Gastrocnemius medialis (tissue), 4 donors: Measurements from ENCODE around the gene ARHGAP15. TPM values are rescaled to one million over a fixed set of nuclear protein-coding genes. Genes with fewer than 3 reads are reported as not detected.

Experiments used
- ATAC-seq, 2 donors: fragments of 150-250 bp; one replicate each; pipeline ENCODE4 v1.9.1; 2016
- DNase-seq, 2 donors: peaks; one replicate each; pipeline ENCODE4 v3.0.0-alpha.2; 2019
- H3K27ac ChIP-seq, 4 donors: fragments of 200-600 bp; sonication (generic); 1 replicate in 1 of 4; 2 replicates in 3 of 4; pipeline ENCODE4 v1.5.1; 2016 to 2018; ENCODE audit warnings: mild to moderate bottlenecking in 2 of 4, moderate library complexity in 1 of 4
- H3K27me3 ChIP-seq, 3 donors: fragments of 200-600 bp; sonication (generic) in 2 of 3; 1 replicate in 1 of 3; 2 replicates in 2 of 3; pipeline versions ENCODE4 v1.5.1 to v1.6.0; 2016 to 2019; ENCODE audit warnings: mild to moderate bottlenecking in 1 of 3, moderate library complexity in 1 of 3
- H3K36me3 ChIP-seq, 2 donors: fragments of 200-600 bp; sonication (generic) in 1 of 2; one replicate each; pipeline ENCODE4 v1.5.1; 2017 to 2018
- H3K4me1 ChIP-seq, 2 donors: fragments of 200-600 bp; sonication (generic) in 1 of 2; one replicate each; pipeline ENCODE4 v1.5.1; 2016 to 2017; ENCODE audit warnings: mild to moderate bottlenecking in 2 of 2
- H3K4me3 ChIP-seq, 4 donors: fragments of 200-600 bp; sonication (generic) in 3 of 4; 1 replicate in 1 of 4; 2 replicates in 3 of 4; pipeline ENCODE4 v1.5.1; 2016 to 2019; ENCODE audit warnings: mild to moderate bottlenecking in 2 of 4
- H3K9me3 ChIP-seq, 3 donors: fragments of 200-600 bp; sonication (generic) in 2 of 3; 1 replicate in 1 of 3; 2 replicates in 2 of 3; pipeline ENCODE4 v1.5.1; 2016 to 2019
- POLR2A ChIP-seq, 2 donors: fragments of 450-650 bp; IDR thresholded peaks; one replicate each; pipeline ENCODE4 v1.6.1; 2017; ENCODE audit warnings: antibody characterized with exemption in 2 of 2, mild to moderate bottlenecking in 2 of 2, moderate library complexity in 2 of 2
- in situ Hi-C, 4 donors: fragments of 200-750 bp; cut with MboI; loops; one replicate each; pipeline versions ENCODE4 v1.15.0 to v1.8.0; 2017; ENCODE audit warnings: low sequenced_read_pairs in 4 of 4
- intact Hi-C: fragments of 100-400 bp; cut with DNase I; formaldehyde crosslinking; loops from one replicate; pipeline ENCODE4 v1.15.1; 2023; ENCODE audit warnings: low total_unique reads
- total RNA-seq, 4 donors: library from RNA; depleted of rRNA; stranded (reverse); fragments of >200 nt; gene quantifications; one replicate each; pipeline versions ENCODE4 v1.1.0 to v1.2.3, GENCODE V29; 2016
- TF ChIP-seq, protein P1 (sequence below), 5 experiments: fragments of 450-650 bp in 3 of 5; fragments of 200-600 bp in 2 of 5; sonication (generic) in 2 of 5; IDR thresholded peaks in 4 of 5; conservative IDR thresholded peaks in 1 of 5; 1 replicate in 4 of 5; 2 replicates in 1 of 5; pipeline ENCODE4 v1.5.1; 2016 to 2019; ENCODE audit warnings: antibody characterized with exemption in 5 of 5, mild to moderate bottlenecking in 3 of 5, moderate library complexity in 3 of 5

ARHGAP15 gene
- total RNA-seq, 4 donors from 2014 or later: 1.2 to 3.2 (median 1.3) TPM; not detected in 1

- Histone ChIP-seq H3K27me3 (no peaks in the 10 kb centered on the region), H3K9me3 (no peaks in the 10 kb centered on the region), H3K4me3 (no peak overlapping the region), H3K36me3 (no peaks in the 10 kb centered on the region), H3K27ac (no peak overlapping the region), H3K4me1 (no peaks in the 10 kb centered on the region)
- in situ Hi-C loops: no loop called here
- intact Hi-C loops: no loop called here
- TF ChIP-seq, protein P1, sequence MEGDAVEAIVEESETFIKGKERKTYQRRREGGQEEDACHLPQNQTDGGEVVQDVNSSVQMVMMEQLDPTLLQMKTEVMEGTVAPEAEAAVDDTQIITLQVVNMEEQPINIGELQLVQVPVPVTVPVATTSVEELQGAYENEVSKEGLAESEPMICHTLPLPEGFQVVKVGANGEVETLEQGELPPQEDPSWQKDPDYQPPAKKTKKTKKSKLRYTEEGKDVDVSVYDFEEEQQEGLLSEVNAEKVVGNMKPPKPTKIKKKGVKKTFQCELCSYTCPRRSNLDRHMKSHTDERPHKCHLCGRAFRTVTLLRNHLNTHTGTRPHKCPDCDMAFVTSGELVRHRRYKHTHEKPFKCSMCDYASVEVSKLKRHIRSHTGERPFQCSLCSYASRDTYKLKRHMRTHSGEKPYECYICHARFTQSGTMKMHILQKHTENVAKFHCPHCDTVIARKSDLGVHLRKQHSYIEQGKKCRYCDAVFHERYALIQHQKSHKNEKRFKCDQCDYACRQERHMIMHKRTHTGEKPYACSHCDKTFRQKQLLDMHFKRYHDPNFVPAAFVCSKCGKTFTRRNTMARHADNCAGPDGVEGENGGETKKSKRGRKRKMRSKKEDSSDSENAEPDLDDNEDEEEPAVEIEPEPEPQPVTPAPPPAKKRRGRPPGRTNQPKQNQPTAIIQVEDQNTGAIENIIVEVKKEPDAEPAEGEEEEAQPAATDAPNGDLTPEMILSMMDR (IDR thresholded peaks at IDR 0.05 in 4 of 5, conservative IDR thresholded peaks at IDR 0.05 in 1 of 5): no peak
- TF ChIP-seq POLR2A (IDR thresholded peaks at IDR 0.05): no peak
- DNase-seq (no peak), ATAC-seq (no peak)
Measured at GRCh38 chr2:143246246-143246645, 117.0 kb downstream of the ARHGAP15 start.

DNA sequence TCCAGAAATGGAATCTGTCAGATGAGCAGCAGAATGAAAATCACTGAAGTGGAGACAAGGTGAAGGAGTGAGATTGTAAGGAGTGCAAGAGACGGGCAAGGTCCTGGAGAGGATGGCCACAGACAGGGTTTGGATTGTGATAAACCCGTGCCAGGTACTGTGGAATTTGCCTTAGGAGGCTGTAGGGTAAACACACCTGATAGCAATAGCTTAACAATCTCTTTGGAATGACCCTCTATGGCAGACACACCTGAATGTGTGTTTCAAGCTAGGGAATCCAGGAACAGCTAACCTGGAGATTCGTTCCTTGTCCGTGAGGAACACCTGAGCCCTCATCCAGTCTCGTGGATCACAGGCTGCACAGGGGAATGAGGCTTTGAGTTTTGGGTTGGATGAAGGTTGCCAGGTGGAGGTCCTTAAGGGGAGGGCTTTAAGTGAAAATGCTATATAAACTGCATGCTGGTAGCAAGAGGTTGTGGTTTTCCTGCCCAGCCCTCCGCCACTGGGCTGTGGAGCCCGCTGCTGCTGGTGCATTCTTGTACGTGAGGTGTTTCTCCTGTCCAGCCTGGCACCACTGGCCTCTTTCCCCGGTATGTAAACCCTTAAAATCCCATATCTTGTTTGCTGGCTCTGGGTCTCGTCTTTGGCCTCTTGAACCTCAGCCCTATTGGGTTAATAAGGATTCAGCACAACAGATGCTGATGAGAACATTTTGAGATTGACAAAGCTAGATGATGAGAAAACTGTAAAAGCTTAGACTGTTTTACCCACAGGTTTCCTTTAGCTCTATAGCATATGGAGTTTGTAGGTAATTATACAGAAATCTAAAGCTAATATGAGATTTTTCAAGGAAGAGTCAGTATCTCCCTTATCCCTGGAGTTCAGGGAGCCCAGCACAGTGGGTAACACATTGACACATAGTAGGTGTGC is 117.9 kb downstream of the ARHGAP15 start:
- H3K36me3 ChIP-seq: no peaks in the 10 kb centered on the region
- H3K4me1 ChIP-seq: no peaks in the 10 kb centered on the region
- TF ChIP-seq, protein P1 (IDR thresholded peaks at IDR 0.05 in 4 of 5, conservative IDR thresholded peaks at IDR 0.05 in 1 of 5): no peak
- TF ChIP-seq POLR2A (IDR thresholded peaks at IDR 0.05): no peak
- no peaks in the 10 kb centered on the region for H3K27me3 ChIP-seq
- DNase-seq: no peak
- H3K9me3 ChIP-seq: no peaks in the 10 kb centered on the region
- in situ Hi-C loops: no loop called here
- H3K4me3 ChIP-seq: no peak overlapping the region
- intact Hi-C loops: no loop called here
- no peak for ATAC-seq
- H3K27ac ChIP-seq: no peak overlapping the region

DNA sequence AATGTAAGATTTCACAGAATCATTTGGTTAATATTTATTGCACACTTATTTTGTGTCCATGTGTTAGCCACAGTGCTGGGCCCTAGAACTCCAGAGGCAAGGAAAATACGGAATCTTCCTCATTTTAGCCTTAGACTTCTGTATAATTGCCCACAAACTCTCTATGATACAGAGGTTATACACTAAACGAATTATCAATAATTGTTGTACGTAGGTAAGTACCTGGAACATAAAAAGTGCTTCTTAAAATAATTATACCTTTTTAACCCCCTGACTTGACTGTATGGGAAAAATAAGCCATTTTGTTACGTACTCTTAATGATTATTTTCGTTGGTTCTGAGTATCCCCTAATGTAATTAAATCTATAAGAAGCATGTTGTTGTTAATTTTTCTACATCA is 119.4 kb downstream of the ARHGAP15 start:
- no peaks in the 10 kb centered on the region for H3K4me1 ChIP-seq
- no peaks in the 10 kb centered on the region for H3K9me3 ChIP-seq
- H3K36me3 ChIP-seq: no peaks in the 10 kb centered on the region
- no peak for TF ChIP-seq POLR2A (IDR thresholded peaks at IDR 0.05)
- TF ChIP-seq, protein P1 (IDR thresholded peaks at IDR 0.05 in 4 of 5, conservative IDR thresholded peaks at IDR 0.05 in 1 of 5): no peak
- DNase-seq (no peak), ATAC-seq (no peak)
- intact Hi-C loops: no loop called here
- H3K27ac ChIP-seq: no peak overlapping the region
- in situ Hi-C loops: no loop called here
- no peak overlapping the region for H3K4me3 ChIP-seq
- no peaks in the 10 kb centered on the region for H3K27me3 ChIP-seq

GRCh38 chr2:143251681-143252080 is 122.5 kb downstream of the ARHGAP15 start:
- no peak for DNase-seq
- intact Hi-C loops (no loop called here), in situ Hi-C loops (no loop called here)
- TF ChIP-seq, protein P1 (IDR thresholded peaks at IDR 0.05 in 4 of 5, conservative IDR thresholded peaks at IDR 0.05 in 1 of 5): no peak
- TF ChIP-seq POLR2A (IDR thresholded peaks at IDR 0.05): no peak
- H3K27ac ChIP-seq: no peak overlapping the region
- no peak overlapping the region for H3K4me3 ChIP-seq
- H3K9me3 ChIP-seq: no peaks in the 10 kb centered on the region
- no peaks in the 10 kb centered on the region for H3K27me3 ChIP-seq
- no peaks in the 10 kb centered on the region for H3K4me1 ChIP-seq
- no peak for ATAC-seq
- H3K36me3 ChIP-seq: no peaks in the 10 kb centered on the region
